GM12891 (cell line): ENCODE data around the gene MYLK3.
A peak's percentile ranks its signal among the peaks of the same experiment; 100 is the strongest.

Experiments used
- PAX5 ChIP-seq: IDR thresholded peaks from 2 replicates; pipeline ENCODE4 v1.6.1; 2011; ENCODE audit warnings: low read length, moderate library complexity, mild to moderate bottlenecking; ENCODE audit not compliant: insufficient read depth, severe bottlenecking
- POLR2A ChIP-seq: IDR thresholded peaks from 2 replicates; pipeline ENCODE4 v1.6.1; 2011; ENCODE audit warnings: low read depth, low read length, control low read depth
- POLR2AphosphoS5 ChIP-seq: IDR thresholded peaks from 2 replicates; pipeline ENCODE4 v1.6.1; 2011; ENCODE audit warnings: low read depth, low read length, control low read depth
- TAF1 ChIP-seq: IDR thresholded peaks from 2 replicates; pipeline ENCODE4 v1.6.1; 2011; ENCODE audit warnings: low read depth, low read length, control low read depth

DNA sequence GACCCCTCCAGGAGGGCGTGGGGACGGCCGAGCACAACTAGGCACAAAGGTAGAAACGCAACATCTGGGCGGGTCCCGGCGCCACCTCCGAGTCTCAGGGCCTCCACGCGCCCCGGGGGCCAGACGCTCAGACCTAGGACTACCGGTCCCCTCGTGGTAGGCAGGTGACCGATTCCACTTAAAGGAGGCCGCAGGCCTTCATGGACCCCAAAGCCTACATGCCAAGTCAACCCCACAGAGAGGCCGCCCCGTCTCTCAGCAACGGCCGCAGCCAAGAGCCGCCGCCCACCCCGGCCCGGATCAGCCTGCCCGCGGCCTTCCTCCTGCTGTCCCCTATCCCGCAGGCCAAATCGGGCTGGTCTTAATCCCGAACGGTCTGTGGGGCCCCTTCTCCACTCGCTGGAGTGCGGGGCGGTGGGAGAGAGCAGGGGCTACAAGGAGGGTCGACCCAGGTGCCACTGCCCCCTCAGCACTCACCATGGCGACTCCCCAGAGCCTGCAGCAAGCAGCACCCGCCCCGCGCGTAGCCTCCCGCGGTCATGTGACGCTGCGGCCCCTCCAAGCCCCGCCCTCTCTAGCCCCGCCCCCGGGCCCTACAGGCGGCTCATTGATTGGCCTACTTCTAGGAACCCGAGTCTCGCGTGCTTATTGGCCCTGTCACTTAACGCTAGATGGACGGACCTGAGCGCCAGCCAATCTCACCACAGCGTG is 59.3 kb downstream of the MYLK3 start, which contains the start of gene VPS35:
- TF ChIP-seq POLR2A: no peak; the same call in 1 of the 2 replicates
- TF ChIP-seq TAF1: 0 out of 2 replicates have a peak, but pooled peaks have one; percentile 42
- TF ChIP-seq POLR2AphosphoS5: peak; percentile 63; the same call in 1 of the 2 replicates
- TF ChIP-seq PAX5: no peak
